HepG2 (cell line): ENCODE data around the gene TNFAIP8L1. TPM values are rescaled to one million over a fixed set of nuclear protein-coding genes. Genes with fewer than 3 reads are reported as not detected.

Experiments
- ATAC-seq: fragments of 200-7000 bp; cut with Tn5 transposase; 3 replicates; pipeline ENCODE4 v1.9.1; 2020; ENCODE audit warnings: mild to moderate bottlenecking, moderate library complexity
- BruUV-seq: library from RNA; stranded (reverse); fragments of 400-500 nt; replicated peaks from 2 replicates; lab custom pipeline; 2021; lab: Mats Ljungman, UMichigan
- CTCF ChIA-PET: fragments of 300-600 bp; formaldehyde crosslinking; extraction: SDS; loops from one replicate; lab custom pipeline; 2021; ENCODE audit warnings: low total read pairs, inconsistent platforms, low intra/inter-chr PET ratio; lab: Yijun Ruan, JAX
- POLR2A ChIA-PET: fragments of 350-600 bp; sonication (Branson Sonifier 250); formaldehyde crosslinking; loops from one replicate; lab custom pipeline; 2020; ENCODE audit warnings: antibody characterized with exemption, inconsistent platforms; lab: Yijun Ruan, JAX
- DNase-seq: peaks from one replicate; pipeline ENCODE4 v3.0.0-alpha.2; 2015; ENCODE audit warnings: low spot score
- FAIRE-seq: peaks from 3 replicates; lab custom pipeline; 2011; peaks lifted over from hg19 to GRCh38; lab: Jason Lieb, UNC
- H2AFZ ChIP-seq: one replicate; pipeline ENCODE4 v1.6.1; 2011; ENCODE audit warnings: low read length, inconsistent platforms
- H3K27ac ChIP-seq: fragments of 300-600 bp; 3 replicates; pipeline ENCODE4 v1.8.0; 2011; ENCODE audit warnings: mixed run types, mild to moderate bottlenecking, mixed read lengths, low read length, inconsistent platforms; ENCODE audit not compliant: insufficient read depth; ENCODE audit errors: extremely low read length
- H3K27me3 ChIP-seq, 2 experiments: fragments of 200-600 bp in 1 of 2; 2 replicates in 1 of 2; 3 replicates in 1 of 2; pipeline versions ENCODE4 v1.6.0 to v1.8.0; 2011; ENCODE audit warnings: low read length in 2 of 2, mild to moderate bottlenecking in 2 of 2, moderate library complexity in 2 of 2, inconsistent platforms in 1 of 2; ENCODE audit not compliant: insufficient read depth in 2 of 2, control insufficient read depth in 1 of 2
- H3K36me3 ChIP-seq, 2 experiments: fragments of 200-600 bp in 1 of 2; replicated peaks in 1 of 2; 2 replicates in 1 of 2; 3 replicates in 1 of 2; pipeline versions ENCODE4 v1.5.1 to v1.8.0; 2011; ENCODE audit warnings: low read length in 2 of 2, inconsistent platforms in 1 of 2; ENCODE audit not compliant: insufficient read depth in 2 of 2, control insufficient read depth in 1 of 2
- H3K4me1 ChIP-seq: 2 replicates; pipeline ENCODE4 v1.5.1; 2012; ENCODE audit warnings: low read length, inconsistent platforms; ENCODE audit not compliant: insufficient read depth
- H3K4me2 ChIP-seq: 2 replicates; pipeline ENCODE4 v1.6.0; 2011; ENCODE audit warnings: low read depth, low read length, inconsistent platforms
- H3K4me3 ChIP-seq, 3 experiments: fragments of 200-600 bp in 1 of 3; sonication (generic), shearing (Covaris generic) in 1 of 3; replicated peaks in 1 of 3; 2 replicates each; pipeline ENCODE4 v1.5.1; 2011 to 2016; ENCODE audit warnings: low read length in 3 of 3, inconsistent platforms in 2 of 3, low read depth in 2 of 3, mild to moderate bottlenecking in 2 of 3, control low read depth in 1 of 3, mixed read lengths in 1 of 3; ENCODE audit not compliant: insufficient read depth in 1 of 3
- H3K79me2 ChIP-seq: one replicate; pipeline ENCODE4 v1.6.1; 2011; ENCODE audit warnings: low read length, inconsistent platforms; ENCODE audit not compliant: insufficient read depth
- H3K9ac ChIP-seq: 2 replicates; pipeline ENCODE4 v1.6.0; 2011; ENCODE audit warnings: mild to moderate bottlenecking, low read depth, low read length, inconsistent platforms; ENCODE audit not compliant: insufficient read depth
- H3K9me3 ChIP-seq: 2 replicates; pipeline ENCODE4 v1.5.1; 2012; ENCODE audit warnings: mild to moderate bottlenecking, low read length
- H4K20me1 ChIP-seq: 2 replicates; pipeline ENCODE4 v1.6.0; 2011; ENCODE audit warnings: inconsistent platforms, mild to moderate bottlenecking, low read length, moderate library complexity; ENCODE audit not compliant: insufficient read depth
- BORCS8-MEF2B ChIP-seq: sonication (generic); formaldehyde crosslinking; IDR thresholded peaks from 2 replicates; pipeline ENCODE4 v1.8.0; 2022; ENCODE audit warnings: mild to moderate bottlenecking, missing genetic modification reagents
- ELF4 ChIP-seq: sonication (generic); formaldehyde crosslinking; IDR thresholded peaks from 2 replicates; pipeline ENCODE4 v1.5.0; 2020; ENCODE audit warnings: missing genetic modification reagents, mild to moderate bottlenecking, moderate library complexity, borderline replicate concordance
- MBD4 ChIP-seq: IDR thresholded peaks from 2 replicates; pipeline ENCODE4 v1.6.1; 2012; ENCODE audit warnings: low read length, inconsistent platforms, borderline replicate concordance
- MYNN ChIP-seq: sonication (generic); formaldehyde crosslinking; IDR thresholded peaks from 2 replicates; pipeline ENCODE4 v1.4.0; 2020; ENCODE audit warnings: mild to moderate bottlenecking, low read depth, missing genetic modification reagents
- PCBP2 ChIP-seq: fragments of 200-400 bp; formaldehyde crosslinking; optimal IDR thresholded peaks from 2 replicates; pipeline ENCODE3; 2018; ENCODE audit warnings: low read length, low read depth; ENCODE audit not compliant: poor library complexity, severe bottlenecking
- RAD21 ChIP-seq: fragments of 450-650 bp; formaldehyde crosslinking; IDR thresholded peaks from 2 replicates; pipeline ENCODE4 v1.5.0; 2020; ENCODE audit warnings: mild to moderate bottlenecking
- RBAK ChIP-seq: sonication (generic); formaldehyde crosslinking; IDR thresholded peaks from 2 replicates; pipeline ENCODE4 v1.5.1; 2020; ENCODE audit warnings: mild to moderate bottlenecking, missing genetic modification reagents
- SMAD3 ChIP-seq: sonication (generic); formaldehyde crosslinking; IDR thresholded peaks from 2 replicates; pipeline ENCODE4 v1.4.0; 2020; ENCODE audit warnings: missing genetic modification reagents
- SP1 ChIP-seq, 2 experiments: fragments of 450-650 bp in 1 of 2; sonication (generic) in 1 of 2; formaldehyde crosslinking in 1 of 2; IDR thresholded peaks; 2 replicates each; pipeline versions ENCODE4 v1.4.0 to v1.6.1; 2016 to 2020; ENCODE audit warnings: missing genetic modification reagents in 1 of 2
- TBL1XR1 ChIP-seq: fragments of 150-350 bp; IDR thresholded peaks from 2 replicates; pipeline ENCODE4 v1.6.1; 2014; ENCODE audit warnings: borderline replicate concordance, low read length; ENCODE audit not compliant: partially characterized antibody
- ZNF33A ChIP-seq: sonication (generic); formaldehyde crosslinking; IDR thresholded peaks from 2 replicates; pipeline ENCODE4 v1.5.1; 2020; ENCODE audit warnings: missing genetic modification reagents, mild to moderate bottlenecking, moderate library complexity, borderline replicate concordance
- ZNF547 ChIP-seq: sonication (generic); formaldehyde crosslinking; IDR thresholded peaks from 2 replicates; pipeline ENCODE4 v1.5.1; 2020; ENCODE audit warnings: mild to moderate bottlenecking, missing genetic modification reagents
- WGBS: methylation state at CpG from one replicate; pipeline ENCODE4 v1.1.6; 2017; ENCODE audit warnings: low lambda C conversion rate; 5-methylcytosine and 5-hydroxymethylcytosine counted together
- in situ Hi-C: cut with HindIII; loops from 2 replicates; pipeline ENCODE4 v1.10.0; 2017; ENCODE audit warnings: low pct_unique_long_range_greater_than_20kb; ENCODE audit not compliant: extremely low pct_ligation_motif_present
- intact Hi-C: fragments of 100-400 bp; cut with micrococcal nuclease; formaldehyde crosslinking; loops from one replicate; pipeline ENCODE4 v1.10.0; 2022; ENCODE audit not compliant: unreplicated experiment
- polyA plus RNA-seq, 8 experiments: library from polyadenylated mRNA; depleted of rRNA in 3 of 8; stranded (reverse) in 7 of 8; unstranded in 1 of 8; fragments of >200 nt; fragmentation: Illumina TruSeq in 4 of 8; extraction: Trizol in 4 of 8; gene quantifications; 2 replicates each; pipeline versions ENCODE4 v1.2.1 to v1.2.3, GENCODE V29; 2011 to 2016; ENCODE audit warnings: low read depth in 4 of 8, missing spikeins in 1 of 8, mixed read lengths in 1 of 8; ENCODE audit not compliant: insufficient read depth in 1 of 8
- total RNA-seq, 5 experiments: library from RNA; depleted of rRNA; stranded (reverse); fragments of >200 nt; fragmentation: Illumina TruSeq; extraction: Trizol; gene quantifications; 2 replicates each; pipeline ENCODE4 v1.2.3, GENCODE V29; 2016; ENCODE audit warnings: low read depth in 1 of 5
- TF ChIP-seq, protein P1 (sequence below): IDR thresholded peaks from 2 replicates; pipeline ENCODE4 v1.6.1; 2016; ENCODE audit warnings: control low read depth
- TF ChIP-seq, protein P2 (sequence below): sonication (generic); formaldehyde crosslinking; IDR thresholded peaks from 2 replicates; pipeline ENCODE4 v1.4.0; 2020; ENCODE audit warnings: missing genetic modification reagents

TNFAIP8L1 gene
- total and polyA plus RNA-seq, 2 of the 13 experiments (the other 11 are each of a cell fraction or from before 2014, with no cell fraction given) = 13.4 to 21.4 TPM

DNA sequence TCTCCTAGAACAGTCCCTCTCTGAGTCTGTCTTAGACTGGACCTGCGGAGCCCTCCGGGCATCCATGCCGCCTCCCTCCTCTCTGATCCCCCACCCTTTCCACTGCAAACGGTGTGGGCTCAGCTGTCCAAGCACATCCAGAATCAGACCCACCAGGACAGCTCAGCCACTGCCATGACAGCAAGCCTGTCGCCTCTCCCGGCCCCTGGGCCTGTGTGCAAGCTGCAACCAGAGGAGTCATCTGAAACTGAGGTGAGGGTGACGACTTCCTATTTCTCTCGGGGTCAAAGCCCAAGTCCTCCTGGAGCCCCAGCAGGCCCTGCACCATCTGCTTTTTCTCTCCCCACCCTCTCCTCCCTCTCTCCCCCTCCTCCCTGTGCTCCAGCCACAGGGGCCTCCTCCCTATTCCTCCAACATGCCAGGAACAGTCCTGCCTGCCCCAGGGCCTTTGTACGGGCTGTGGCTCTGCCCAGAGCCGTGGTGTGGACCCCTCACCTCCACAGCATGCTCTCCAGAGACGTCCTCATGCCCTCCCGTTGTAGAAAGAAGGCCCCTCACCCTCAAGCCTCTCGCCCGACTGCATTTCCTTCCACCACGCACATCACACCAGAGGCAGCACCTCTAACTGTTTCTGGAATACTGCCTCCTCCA lies 54.3 kb downstream of the TNFAIP8L1 start:
- intact Hi-C loops = no loop called here
- no TSS peak for BruUV-seq
- DNase-seq (no peak), ATAC-seq (no peak), FAIRE-seq (no peak)
- ChIA-PET CTCF (no interaction called here), POLR2A (no interaction called here)
- WGBS = 95% methylated on average over 15 of the region's 15 CpGs
- Histone ChIP-seq H3K27me3 (no peaks in the 10 kb centered on the region; a peak in 1 of 5 replicates), H3K4me3 (no peak overlapping the region), H2AFZ (no peak overlapping the region), H4K20me1 (no peaks in the 10 kb centered on the region), H3K9ac (no peak overlapping the region), H3K79me2 (no peaks in the 10 kb centered on the region), H3K4me1 (no peaks in the 10 kb centered on the region), H3K36me3 (peaks cover 38 to 66% of the 10 kb centered on the region in 2 experiments), H3K4me2 (no peak overlapping the region), H3K9me3 (no peaks in the 10 kb centered on the region), H3K27ac (no peak overlapping the region)
- TF ChIP-seq ZNF33A (CRISPR knock-in tag) (no peak), RAD21 (CRISPR knock-in tag) (no peak), MYNN (CRISPR knock-in tag) (no peak), PCBP2 (no peak), MBD4 (no peak), SMAD3 (CRISPR knock-in tag) (no peak), RBAK (CRISPR knock-in tag) (no peak), BORCS8-MEF2B (CRISPR knock-in tag) (no peak), ELF4 (CRISPR knock-in tag) (no peak), SP1 (IDR thresholded peaks at IDR 0.05) (no peak), SP1 (CRISPR knock-in tag; IDR thresholded peaks at IDR 0.05) (no peak), ZNF547 (CRISPR knock-in tag) (no peak), TBL1XR1 (no peak)
- TF ChIP-seq, protein P1, sequence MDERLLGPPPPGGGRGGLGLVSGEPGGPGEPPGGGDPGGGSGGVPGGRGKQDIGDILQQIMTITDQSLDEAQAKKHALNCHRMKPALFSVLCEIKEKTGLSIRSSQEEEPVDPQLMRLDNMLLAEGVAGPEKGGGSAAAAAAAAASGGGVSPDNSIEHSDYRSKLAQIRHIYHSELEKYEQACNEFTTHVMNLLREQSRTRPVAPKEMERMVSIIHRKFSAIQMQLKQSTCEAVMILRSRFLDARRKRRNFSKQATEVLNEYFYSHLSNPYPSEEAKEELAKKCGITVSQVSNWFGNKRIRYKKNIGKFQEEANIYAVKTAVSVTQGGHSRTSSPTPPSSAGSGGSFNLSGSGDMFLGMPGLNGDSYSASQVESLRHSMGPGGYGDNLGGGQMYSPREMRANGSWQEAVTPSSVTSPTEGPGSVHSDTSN (CRISPR knock-in tag) = no peak
- TF ChIP-seq, protein P2, sequence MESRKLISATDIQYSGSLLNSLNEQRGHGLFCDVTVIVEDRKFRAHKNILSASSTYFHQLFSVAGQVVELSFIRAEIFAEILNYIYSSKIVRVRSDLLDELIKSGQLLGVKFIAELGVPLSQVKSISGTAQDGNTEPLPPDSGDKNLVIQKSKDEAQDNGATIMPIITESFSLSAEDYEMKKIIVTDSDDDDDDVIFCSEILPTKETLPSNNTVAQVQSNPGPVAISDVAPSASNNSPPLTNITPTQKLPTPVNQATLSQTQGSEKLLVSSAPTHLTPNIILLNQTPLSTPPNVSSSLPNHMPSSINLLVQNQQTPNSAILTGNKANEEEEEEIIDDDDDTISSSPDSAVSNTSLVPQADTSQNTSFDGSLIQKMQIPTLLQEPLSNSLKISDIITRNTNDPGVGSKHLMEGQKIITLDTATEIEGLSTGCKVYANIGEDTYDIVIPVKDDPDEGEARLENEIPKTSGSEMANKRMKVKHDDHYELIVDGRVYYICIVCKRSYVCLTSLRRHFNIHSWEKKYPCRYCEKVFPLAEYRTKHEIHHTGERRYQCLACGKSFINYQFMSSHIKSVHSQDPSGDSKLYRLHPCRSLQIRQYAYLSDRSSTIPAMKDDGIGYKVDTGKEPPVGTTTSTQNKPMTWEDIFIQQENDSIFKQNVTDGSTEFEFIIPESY (CRISPR knock-in tag) = no peak
- in situ Hi-C loops = no loop called here
